Spleen (tissue), 11 donors: ENCODE measurements around the gene UBAP2. TPM values are rescaled to one million over a fixed set of nuclear protein-coding genes. Genes with fewer than 3 reads are reported as not detected.

Experiments used
- DNase-seq: peaks from one replicate; pipeline ENCODE4 v3.0.0-alpha.2; 2020
- H3K27ac ChIP-seq, 8 donors: fragments of 200-600 bp; sonication (generic) in 7 of 8; 1 replicate in 4 of 8; 2 replicates in 4 of 8; pipeline versions ENCODE4 v1.5.0 to v1.8.0; 2016 to 2021; ENCODE audit warnings: inconsistent platforms in 4 of 8, mild to moderate bottlenecking in 4 of 8, moderate library complexity in 1 of 8
- H3K27me3 ChIP-seq, 7 donors: fragments of 200-600 bp; sonication (generic) in 6 of 7; replicated peaks in 1 of 7; 1 replicate in 4 of 7; 2 replicates in 3 of 7; pipeline versions ENCODE4 v1.5.0 to v1.8.0; 2016 to 2021; ENCODE audit warnings: inconsistent platforms in 3 of 7, mild to moderate bottlenecking in 1 of 7
- H3K36me3 ChIP-seq, 6 donors: fragments of 200-600 bp; sonication (generic) in 5 of 6; 1 replicate in 4 of 6; 2 replicates in 2 of 6; pipeline versions ENCODE4 v1.5.0 to v1.8.0; 2016 to 2021; ENCODE audit warnings: inconsistent platforms in 2 of 6
- H3K4me1 ChIP-seq, 6 donors: fragments of 200-600 bp; sonication (generic) in 5 of 6; 1 replicate in 3 of 6; 2 replicates in 3 of 6; pipeline versions ENCODE4 v1.5.0 to v1.8.0; 2016 to 2021; ENCODE audit warnings: inconsistent platforms in 3 of 6
- H3K4me3 ChIP-seq, 8 donors: fragments of 200-600 bp; sonication (generic) in 7 of 8; 1 replicate in 4 of 8; 2 replicates in 4 of 8; pipeline versions ENCODE4 v1.5.0 to v1.8.0; 2016 to 2021; ENCODE audit warnings: inconsistent platforms in 4 of 8, mild to moderate bottlenecking in 4 of 8, moderate library complexity in 2 of 8
- H3K9me3 ChIP-seq, 8 donors: fragments of 200-600 bp; sonication (generic) in 7 of 8; 1 replicate in 4 of 8; 2 replicates in 4 of 8; pipeline versions ENCODE4 v1.5.0 to v1.8.0; 2016 to 2021; ENCODE audit warnings: inconsistent platforms in 4 of 8
- POLR2A ChIP-seq, 3 donors: fragments of 450-650 bp; IDR thresholded peaks; one replicate each; pipeline ENCODE4 v1.5.1; 2017; ENCODE audit warnings: antibody characterized with exemption in 3 of 3, mild to moderate bottlenecking in 1 of 3
- POLR2AphosphoS5 ChIP-seq, 3 donors: sonication (generic); formaldehyde crosslinking; IDR thresholded peaks; one replicate each; pipeline ENCODE4 v1.5.1; 2017; ENCODE audit warnings: antibody characterized with exemption in 3 of 3
- WGBS, 5 donors: extraction: QIAGEN DNeasy Blood & Tissue Kit in 3 of 5; methylation state at CpG; one replicate each; pipeline versions ENCODE4 v1.1.5 to v1.1.7; 2013 to 2018; 5-methylcytosine and 5-hydroxymethylcytosine counted together
- intact Hi-C: fragments of 100-400 bp; cut with DNase I; formaldehyde crosslinking; loops from one replicate; pipeline ENCODE4 v1.15.0; 2023; ENCODE audit warnings: low total_unique reads
- polyA plus RNA-seq, 3 donors: library from polyadenylated mRNA; stranded (reverse); fragments of 200-250 nt; gene quantifications; one replicate each; pipeline ENCODE4 v1.2.1, GENCODE V29; 2013
- total RNA-seq, 7 donors: library from RNA; depleted of rRNA in 3 of 7; stranded (reverse); fragments of >200 nt in 3 of 7; fragmentation: NEBNext Ultra II Directional in 4 of 7; extraction: Animal tissue kit (Norgen Biotek cat#: 25700) in 4 of 7; gene quantifications; one replicate each; pipeline versions ENCODE4 v1.1.0 to v1.2.1, GENCODE V29; 2016 to 2021
- TF ChIP-seq, protein P1 (sequence below), 11 experiments: fragments of 200-600 bp in 7 of 11; fragments of 450-650 bp in 4 of 11; sonication (generic) in 4 of 11; IDR thresholded peaks in 8 of 11; conservative IDR thresholded peaks in 3 of 11; 1 replicate in 7 of 11; 2 replicates in 4 of 11; pipeline versions ENCODE4 v1.4.0 to v1.8.0; 2016 to 2021; ENCODE audit warnings: antibody characterized with exemption in 11 of 11, inconsistent platforms in 4 of 11, mild to moderate bottlenecking in 1 of 11
- donor health status: healthy with polysubstance abuse.
- donor health status: DM: no; HTN: no; CAD: no; lungs with moderate emphysema.
- donor health status: DM: no; HTN: no; CAD: no.
- donor health status: Bipolar disorder and iron deficiency.
- donor health status: healthy.
- donor health status: DM: no; HTN: no; CAD: no.
- donor health status: DM: yes; HTN: yes; CAD: no.

UBAP2 gene
- total and polyA plus RNA-seq, 10 donors = 7.0 to 30.8 (median 23.5) TPM

DNA sequence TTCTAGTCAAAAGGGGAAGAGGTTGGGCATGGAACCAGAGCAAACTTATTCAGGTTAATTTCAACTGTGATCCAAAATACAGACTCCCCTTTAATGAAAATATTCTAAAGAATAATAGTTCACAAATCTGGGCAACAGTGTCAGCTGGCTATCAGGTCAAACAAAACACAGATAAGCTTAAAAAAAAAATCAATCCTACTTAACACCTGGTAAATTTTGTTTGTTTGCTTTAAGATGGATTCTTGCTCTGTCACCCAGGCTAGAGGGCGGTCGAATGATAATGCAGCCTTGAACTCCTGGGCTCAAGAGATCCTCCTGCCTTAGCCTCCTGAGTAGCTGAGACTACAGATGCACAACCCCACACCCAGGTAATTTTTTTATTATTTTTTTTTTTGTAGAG lies 89.0 kb downstream of the UBAP2 start:
- DNase-seq = no peak
- 88 to 97% (median 95%) methylated on average over 2 of the region's 2 CpGs for WGBS, 5 donors
- no peak overlapping the region for H3K4me3 ChIP-seq
- intact Hi-C loops = no loop called here
- H3K9me3 ChIP-seq = no peaks in the 10 kb centered on the region
- H3K36me3 ChIP-seq = peaks cover 0 to 85% (median 27%) of the 10 kb centered on the region in 6 donors
- no peak overlapping the region for H3K27ac ChIP-seq
- no peaks in the 10 kb centered on the region for H3K4me1 ChIP-seq
- H3K27me3 ChIP-seq = no peaks in the 10 kb centered on the region
- no peak for TF ChIP-seq POLR2A (IDR thresholded peaks at IDR 0.05)
- TF ChIP-seq, protein P1, sequence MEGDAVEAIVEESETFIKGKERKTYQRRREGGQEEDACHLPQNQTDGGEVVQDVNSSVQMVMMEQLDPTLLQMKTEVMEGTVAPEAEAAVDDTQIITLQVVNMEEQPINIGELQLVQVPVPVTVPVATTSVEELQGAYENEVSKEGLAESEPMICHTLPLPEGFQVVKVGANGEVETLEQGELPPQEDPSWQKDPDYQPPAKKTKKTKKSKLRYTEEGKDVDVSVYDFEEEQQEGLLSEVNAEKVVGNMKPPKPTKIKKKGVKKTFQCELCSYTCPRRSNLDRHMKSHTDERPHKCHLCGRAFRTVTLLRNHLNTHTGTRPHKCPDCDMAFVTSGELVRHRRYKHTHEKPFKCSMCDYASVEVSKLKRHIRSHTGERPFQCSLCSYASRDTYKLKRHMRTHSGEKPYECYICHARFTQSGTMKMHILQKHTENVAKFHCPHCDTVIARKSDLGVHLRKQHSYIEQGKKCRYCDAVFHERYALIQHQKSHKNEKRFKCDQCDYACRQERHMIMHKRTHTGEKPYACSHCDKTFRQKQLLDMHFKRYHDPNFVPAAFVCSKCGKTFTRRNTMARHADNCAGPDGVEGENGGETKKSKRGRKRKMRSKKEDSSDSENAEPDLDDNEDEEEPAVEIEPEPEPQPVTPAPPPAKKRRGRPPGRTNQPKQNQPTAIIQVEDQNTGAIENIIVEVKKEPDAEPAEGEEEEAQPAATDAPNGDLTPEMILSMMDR (IDR thresholded peaks at IDR 0.05 in 8 of 11, conservative IDR thresholded peaks at IDR 0.05 in 3 of 11) = no peak
- TF ChIP-seq POLR2AphosphoS5 (IDR thresholded peaks at IDR 0.05) = no peak

DNA sequence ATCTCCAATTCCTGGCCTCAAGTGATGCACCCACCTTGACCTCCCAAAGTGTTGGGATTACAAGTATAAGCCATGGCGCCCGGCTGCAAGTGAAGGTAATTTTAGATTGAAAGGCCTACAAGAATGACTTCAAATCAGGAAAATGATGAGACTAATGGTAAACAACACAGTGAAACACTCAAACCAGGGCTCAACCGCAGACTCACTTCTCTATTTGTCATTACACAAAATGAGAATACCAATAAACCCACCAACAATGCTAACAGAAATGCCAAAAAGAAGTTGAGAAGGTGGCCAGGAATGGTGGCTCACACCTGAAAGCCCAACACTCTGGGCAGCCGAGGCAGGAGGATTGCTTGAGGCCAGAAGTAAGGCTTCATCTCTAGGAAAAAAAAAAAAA lies 92.1 kb downstream of the UBAP2 start:
- intact Hi-C loops = no loop called here
- Histone ChIP-seq H3K4me1 (no peaks in the 10 kb centered on the region), H3K36me3 (peaks cover 0 to 95% (median 32%) of the 10 kb centered on the region in 6 donors), H3K9me3 (no peaks in the 10 kb centered on the region), H3K27ac (no peak overlapping the region), H3K27me3 (no peaks in the 10 kb centered on the region), H3K4me3 (no peak overlapping the region)
- no peak for TF ChIP-seq POLR2A (IDR thresholded peaks at IDR 0.05)
- TF ChIP-seq, protein P1 (IDR thresholded peaks at IDR 0.05 in 8 of 11, conservative IDR thresholded peaks at IDR 0.05 in 3 of 11) = no peak
- no peak for TF ChIP-seq POLR2AphosphoS5 (IDR thresholded peaks at IDR 0.05)
- no peak for DNase-seq
- 66 to 96% (median 93%) methylated on average over 4 of the region's 4 CpGs for WGBS, 5 donors

DNA sequence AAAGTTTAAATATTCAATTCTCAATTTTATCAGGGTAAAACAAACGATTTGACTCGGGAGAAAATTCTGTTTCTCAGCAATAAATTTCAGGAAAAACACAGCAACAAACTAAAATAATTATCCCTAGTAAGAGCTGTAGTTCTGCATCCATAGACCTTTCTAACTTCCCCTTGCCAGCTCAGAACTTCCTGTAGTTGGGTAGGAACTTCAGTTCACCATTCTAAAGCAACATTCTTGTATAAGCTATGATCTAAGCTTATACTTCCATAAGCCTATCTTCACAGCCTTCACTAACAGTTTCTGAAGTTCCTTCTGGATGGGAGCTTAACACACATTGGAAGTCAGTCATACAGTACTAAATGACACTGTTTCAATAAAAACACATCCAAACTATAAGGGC lies 96.6 kb downstream of the UBAP2 start:
- DNase-seq = no peak
- no peak for TF ChIP-seq POLR2AphosphoS5 (IDR thresholded peaks at IDR 0.05)
- no peak for TF ChIP-seq POLR2A (IDR thresholded peaks at IDR 0.05)
- TF ChIP-seq, protein P1 (IDR thresholded peaks at IDR 0.05 in 8 of 11, conservative IDR thresholded peaks at IDR 0.05 in 3 of 11) = no peak
- Histone ChIP-seq H3K27me3 (no peaks in the 10 kb centered on the region), H3K4me3 (no peak overlapping the region), H3K36me3 (peaks cover 0 to 94% (median 33%) of the 10 kb centered on the region in 6 donors), H3K4me1 (no peaks in the 10 kb centered on the region), H3K27ac (peak overlapping the region in 1 of 8 donors; percentile 9), H3K9me3 (no peaks in the 10 kb centered on the region)
- WGBS, 5 donors = 53 to 77% (median 64%) methylated on average over 2 of the region's 2 CpGs
- intact Hi-C loops = no loop called here

DNA sequence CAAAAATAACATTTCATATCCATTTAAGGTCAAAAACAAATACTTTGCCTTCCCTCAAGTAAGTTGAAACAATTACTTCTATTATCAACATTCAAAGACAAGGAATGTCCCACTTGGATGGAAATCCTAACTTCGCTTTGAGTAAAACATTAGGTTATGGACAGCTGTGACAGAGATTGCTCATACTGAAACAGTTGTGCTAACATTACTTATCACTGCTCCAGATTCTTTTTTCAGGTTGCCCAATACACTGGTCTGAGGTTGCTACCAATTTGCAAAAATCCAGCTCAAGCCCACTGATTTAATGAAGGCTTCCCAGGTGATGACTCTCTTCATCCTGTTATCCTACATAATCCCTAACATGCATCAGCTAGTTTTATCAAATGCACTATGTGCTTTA lies 98.3 kb downstream of the UBAP2 start:
- peaks cover 0 to 91% (median 30%) of the 10 kb centered on the region in 6 donors for H3K36me3 ChIP-seq
- TF ChIP-seq POLR2AphosphoS5 (IDR thresholded peaks at IDR 0.05) = no peak
- TF ChIP-seq, protein P1 (IDR thresholded peaks at IDR 0.05 in 8 of 11, conservative IDR thresholded peaks at IDR 0.05 in 3 of 11) = no peak
- no peak for TF ChIP-seq POLR2A (IDR thresholded peaks at IDR 0.05)
- intact Hi-C loops = no loop called here
- no peaks in the 10 kb centered on the region for H3K27me3 ChIP-seq
- DNase-seq = no peak
- H3K9me3 ChIP-seq = no peaks in the 10 kb centered on the region
- no peak overlapping the region for H3K27ac ChIP-seq
- H3K4me1 ChIP-seq = no peaks in the 10 kb centered on the region
- WGBS, 5 donors = 96 to 100% (median 97%) methylated on average over 1 of the region's 1 CpG
- no peak overlapping the region for H3K4me3 ChIP-seq
